GM19239 (cell line): ENCODE measurements around the gene HIRA.
"Not testable (repeated sequence)": the region's sequence is repeated elsewhere in the genome, so short reads cannot be mapped to it uniquely, and the experiment has no call there.

ENCODE experiments used
- DNase-seq: peaks from one replicate; pipeline ENCODE4 v3.0.0; 2011; ENCODE audit warnings: low spot score; ENCODE audit not compliant: insufficient read length
- FAIRE-seq: peaks from 2 replicates; lab custom pipeline; 2011; peaks lifted over from hg19 to GRCh38; lab: Jason Lieb, UNC

Gene HIRA

GRCh38 chr22:19394274-19395050, 37.1 kb downstream of the HIRA start:
- FAIRE-seq (no peak), DNase-seq (no peak)

- DNase-seq (no peak), FAIRE-seq (no peak)
Observed at GRCh38 chr22:19393704-19394103, 37.8 kb downstream of the HIRA start.

GRCh38 chr22:19387575-19387974, 44.0 kb downstream of the HIRA start:
- no peak for FAIRE-seq
- DNase-seq = no peak

GRCh38 chr22:19387038-19387437, 44.5 kb downstream of the HIRA start:
- FAIRE-seq = no peak

GRCh38 chr22:19386248-19386647, 45.3 kb downstream of the HIRA start:
- DNase-seq (no peak), FAIRE-seq (no peak)

More at GRCh38 chr22:19387038-19387437, 44.5 kb downstream of the HIRA start:
- DNase-seq = no peak

- DNase-seq (no peak), FAIRE-seq (no peak)
Observed at GRCh38 chr22:19385221-19385906, 46.2 kb downstream of the HIRA start.

- FAIRE-seq (no peak), DNase-seq (no peak)
Observed at GRCh38 chr22:19383292-19383691, 48.2 kb downstream of the HIRA start.

- no peak for FAIRE-seq
Observed at GRCh38 chr22:19382240-19382639, 49.3 kb downstream of the HIRA start.

GRCh38 chr22:19378344-19378674, 53.2 kb downstream of the HIRA start:
- no peak for FAIRE-seq
- no peak for DNase-seq

More at GRCh38 chr22:19382240-19382639, 49.3 kb downstream of the HIRA start:
- no peak for DNase-seq

GRCh38 chr22:19377565-19378343, 53.8 kb downstream of the HIRA start:
- no peak for DNase-seq

GRCh38 chr22:19376971-19377370, 54.6 kb downstream of the HIRA start:
- DNase-seq (no peak), FAIRE-seq (no peak)

More at GRCh38 chr22:19377565-19378343, 53.8 kb downstream of the HIRA start:
- no peak for FAIRE-seq

GRCh38 chr22:19376247-19376646, 55.3 kb downstream of the HIRA start:
- DNase-seq (no peak), FAIRE-seq (no peak)

- no peak for DNase-seq
- FAIRE-seq = no peak
Observed at GRCh38 chr22:19375435-19375834, 56.1 kb downstream of the HIRA start.

GRCh38 chr22:19374410-19374809, 57.1 kb downstream of the HIRA start:
- no peak for FAIRE-seq
- DNase-seq = no peak

GRCh38 chr22:19373450-19373849, 58.1 kb downstream of the HIRA start:
- FAIRE-seq = no peak
- no peak for DNase-seq

GRCh38 chr22:19371893-19372292, 59.6 kb downstream of the HIRA start:
- no peak for FAIRE-seq

GRCh38 chr22:19368876-19369275, 62.7 kb downstream of the HIRA start:
- FAIRE-seq = no peak
- DNase-seq = no peak

More at GRCh38 chr22:19371893-19372292, 59.6 kb downstream of the HIRA start:
- DNase-seq = no peak

- no peak for FAIRE-seq
Observed at GRCh38 chr22:19367763-19368367, 63.7 kb downstream of the HIRA start.

GRCh38 chr22:19363541-19363940, 68.0 kb downstream of the HIRA start:
- not testable (repeated sequence) for DNase-seq, FAIRE-seq

More at GRCh38 chr22:19367763-19368367, 63.7 kb downstream of the HIRA start:
- no peak for DNase-seq

- FAIRE-seq (peak; percentile 81), DNase-seq (peak; percentile 56)
Observed at GRCh38 chr22:19361501-19362103, 69.9 kb downstream of the HIRA start.
